Measurements from ENCODE around the gene YPEL2.

Gene YPEL2

DNA sequence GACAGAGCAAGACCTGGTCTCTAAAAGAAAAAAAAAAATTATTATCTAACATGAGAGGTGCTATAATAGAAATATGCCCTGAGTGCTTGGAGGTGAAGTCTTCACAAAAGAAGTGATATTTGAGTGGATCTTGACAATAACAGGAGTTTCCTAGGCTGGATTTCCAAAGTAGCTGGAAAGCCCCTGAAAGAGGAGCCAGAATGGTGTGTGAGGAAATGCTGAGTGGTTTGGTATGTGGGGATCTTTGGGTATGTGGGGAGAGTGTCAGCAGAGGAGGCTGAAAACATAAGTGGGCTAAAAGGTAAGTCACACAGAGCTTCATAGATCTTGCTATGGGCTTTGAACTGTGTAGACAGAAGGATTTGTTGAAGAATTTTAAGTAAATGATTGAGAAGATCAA is 100.1 kb downstream of the YPEL2 start:
- DNase-seq (ENCODE audit: low read depth, low spot score), result peak; percentile 28

DNA sequence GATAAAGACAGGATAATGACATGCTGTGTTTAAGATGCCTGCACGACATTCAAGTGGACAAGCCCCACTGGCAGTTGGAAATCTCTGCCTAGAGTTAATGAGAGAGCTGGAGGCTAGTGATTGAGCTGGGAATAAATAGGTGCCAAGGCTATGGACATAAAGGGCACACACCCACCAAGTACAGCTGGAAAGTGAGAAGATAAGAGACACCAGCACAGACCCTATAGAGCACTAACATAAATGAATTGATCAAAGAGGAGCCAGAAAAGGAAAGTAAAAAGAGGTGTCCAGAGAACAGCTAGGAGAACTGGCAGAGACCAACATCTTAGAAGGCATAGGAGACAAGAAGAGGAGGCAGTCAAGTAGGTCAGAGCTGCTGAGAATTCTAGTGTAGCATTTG is 101.2 kb downstream of the YPEL2 start:
- DNase-seq (ENCODE audit: low read depth, low spot score), result no peak

DNA sequence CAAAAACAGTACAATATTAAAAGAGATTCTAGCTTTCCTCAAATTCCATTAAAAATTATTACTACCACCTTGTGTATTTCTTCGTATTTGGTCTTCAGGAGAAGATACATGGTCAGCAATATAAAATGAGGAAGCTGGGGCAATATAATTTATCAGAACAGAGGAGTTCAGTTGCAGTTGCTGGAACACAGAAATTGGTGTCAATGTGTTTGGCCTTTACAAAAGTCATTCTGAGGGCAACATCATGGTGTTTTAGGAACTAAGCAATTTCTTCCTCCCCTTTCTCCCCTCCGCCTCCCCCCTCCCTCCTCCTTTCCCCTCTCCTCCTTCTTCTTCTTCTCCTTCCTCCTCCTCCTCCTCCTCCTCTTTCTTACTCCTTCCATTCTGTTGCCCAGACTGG is 102.1 kb downstream of the YPEL2 start:
- no peak for DNase-seq (ENCODE audit: low read depth, low spot score)

DNA sequence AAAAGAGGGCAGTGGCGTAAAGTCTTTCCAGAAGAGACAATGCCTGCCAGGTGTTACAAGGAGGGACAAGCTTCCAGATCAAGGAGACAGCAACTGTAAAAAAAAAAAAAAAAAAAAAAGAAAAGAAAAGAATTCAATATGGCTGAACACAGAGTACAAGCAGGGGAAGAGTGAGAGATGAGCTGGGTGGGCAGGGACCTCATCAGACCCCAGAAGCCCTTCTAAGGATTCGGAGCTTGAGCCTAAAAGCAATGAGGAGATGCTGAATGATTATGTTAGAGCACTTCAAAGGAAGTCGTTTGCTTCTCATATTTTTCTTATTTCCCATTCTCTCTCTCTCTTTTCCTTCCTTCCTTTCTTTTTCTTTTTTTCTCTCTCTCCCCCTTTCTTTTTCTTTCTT is 103.0 kb downstream of the YPEL2 start:
- no peak for DNase-seq (ENCODE audit: low read depth, low spot score)

DNA sequence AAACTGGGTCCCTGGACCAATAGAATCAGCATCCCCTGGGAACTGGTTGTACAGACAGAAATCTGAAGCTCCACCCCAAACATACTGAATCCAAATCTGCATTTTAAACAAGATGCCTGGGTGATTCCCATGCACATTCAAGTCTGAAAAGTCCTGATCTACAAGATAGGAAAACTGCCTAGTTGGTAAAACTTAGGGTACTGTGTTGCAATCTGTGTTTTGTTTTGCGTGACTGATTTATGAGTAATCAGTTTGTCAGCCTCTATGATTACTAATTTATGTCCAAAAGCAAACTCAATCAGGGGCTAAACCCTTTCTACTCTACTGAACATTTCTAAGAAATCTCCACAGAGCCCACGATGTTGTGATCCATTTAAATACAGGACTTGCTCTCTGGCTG is 103.8 kb downstream of the YPEL2 start:
- DNase-seq (ENCODE audit: low read depth, low spot score), result peak; percentile 67

DNA sequence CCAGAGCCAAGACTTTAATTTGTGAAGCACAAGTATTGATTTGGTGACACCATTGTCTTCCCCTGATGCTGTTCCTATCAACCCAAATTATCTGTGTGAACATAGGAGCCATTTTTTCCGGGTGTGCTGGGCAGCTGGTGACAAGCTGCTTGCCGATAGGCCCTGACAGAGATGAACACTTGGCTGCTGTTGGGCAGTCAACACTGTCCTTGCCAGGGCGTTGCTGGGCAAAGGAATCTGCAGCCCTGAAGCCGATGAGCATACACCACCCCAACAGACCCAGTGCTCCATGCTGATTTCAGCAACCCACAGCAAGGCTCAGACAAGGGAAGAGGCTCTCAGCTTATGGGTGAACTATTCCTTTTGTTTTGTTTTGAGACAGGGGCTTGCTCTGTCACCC is 105.4 kb downstream of the YPEL2 start:
- no peak for DNase-seq (ENCODE audit: low read depth, low spot score)

DNA sequence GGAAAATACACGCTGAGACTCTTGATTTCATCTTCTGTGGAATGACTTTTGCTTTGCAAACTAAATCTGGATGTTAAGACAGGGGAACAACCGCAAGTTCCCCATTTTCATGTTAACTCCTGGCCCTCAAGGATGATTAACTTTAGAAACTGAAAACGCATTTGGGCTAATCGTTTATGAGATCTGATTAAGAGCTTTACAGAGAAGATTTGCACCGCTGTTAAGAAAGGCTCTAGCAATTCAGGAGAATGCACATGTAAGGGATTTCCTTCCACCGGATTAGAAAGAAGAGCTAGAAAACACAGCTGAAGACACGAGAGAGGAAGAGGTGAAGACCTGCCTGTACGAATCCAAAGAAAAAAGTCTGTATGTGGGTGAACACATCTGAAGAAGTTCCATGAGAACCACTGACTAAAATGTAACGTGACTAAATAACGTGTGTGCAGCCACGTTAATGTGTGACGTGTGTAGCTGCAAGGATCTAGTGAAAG is 106.4 kb downstream of the YPEL2 start:
- no peak for DNase-seq (ENCODE audit: low read depth, low spot score)

DNA sequence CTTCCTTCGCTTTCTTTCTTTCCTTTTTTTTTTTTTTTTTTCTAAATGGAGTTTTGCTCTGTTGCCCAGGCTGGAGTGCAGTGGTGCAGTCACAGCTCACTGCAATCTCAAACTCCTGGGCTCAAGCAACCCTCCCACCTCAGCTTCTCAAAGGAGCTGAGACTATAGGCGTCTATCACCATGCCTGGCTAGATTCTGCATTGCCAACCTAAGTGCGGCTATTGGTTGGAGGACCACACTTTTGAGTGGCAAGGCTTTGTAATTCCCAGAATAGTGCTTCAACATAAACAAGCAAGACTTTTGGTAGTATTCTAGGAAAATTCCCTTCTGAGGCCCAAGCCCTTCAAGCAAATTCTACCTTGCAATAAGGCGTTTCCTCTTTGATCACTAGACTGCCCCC is 107.8 kb downstream of the YPEL2 start:
- no peak for DNase-seq (ENCODE audit: low read depth, low spot score)

DNA sequence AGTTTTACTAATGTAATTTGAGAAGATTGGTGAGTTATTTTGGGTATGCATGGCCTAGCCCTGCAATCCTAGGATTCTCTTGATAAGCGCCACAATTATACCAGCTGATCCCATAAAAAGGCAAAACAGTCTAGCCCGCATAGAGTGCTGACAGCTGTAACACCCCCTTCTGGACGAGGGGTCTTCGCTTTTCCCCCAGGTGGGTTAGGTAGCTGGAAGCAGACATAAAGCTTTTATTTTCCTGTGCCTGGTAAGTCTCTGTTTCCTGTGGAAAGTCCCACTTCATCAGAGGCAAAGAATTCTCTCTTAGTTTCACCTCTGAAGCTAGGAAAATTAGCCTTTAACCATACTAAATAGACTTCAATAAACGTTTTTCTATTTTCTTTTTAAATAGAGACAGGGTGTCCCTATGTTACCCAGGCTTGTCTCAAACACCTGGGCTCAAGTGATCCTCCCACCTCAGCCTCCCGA is 108.3 kb downstream of the YPEL2 start:
- DNase-seq (ENCODE audit: low read depth, low spot score), result peak; percentile 17

DNA sequence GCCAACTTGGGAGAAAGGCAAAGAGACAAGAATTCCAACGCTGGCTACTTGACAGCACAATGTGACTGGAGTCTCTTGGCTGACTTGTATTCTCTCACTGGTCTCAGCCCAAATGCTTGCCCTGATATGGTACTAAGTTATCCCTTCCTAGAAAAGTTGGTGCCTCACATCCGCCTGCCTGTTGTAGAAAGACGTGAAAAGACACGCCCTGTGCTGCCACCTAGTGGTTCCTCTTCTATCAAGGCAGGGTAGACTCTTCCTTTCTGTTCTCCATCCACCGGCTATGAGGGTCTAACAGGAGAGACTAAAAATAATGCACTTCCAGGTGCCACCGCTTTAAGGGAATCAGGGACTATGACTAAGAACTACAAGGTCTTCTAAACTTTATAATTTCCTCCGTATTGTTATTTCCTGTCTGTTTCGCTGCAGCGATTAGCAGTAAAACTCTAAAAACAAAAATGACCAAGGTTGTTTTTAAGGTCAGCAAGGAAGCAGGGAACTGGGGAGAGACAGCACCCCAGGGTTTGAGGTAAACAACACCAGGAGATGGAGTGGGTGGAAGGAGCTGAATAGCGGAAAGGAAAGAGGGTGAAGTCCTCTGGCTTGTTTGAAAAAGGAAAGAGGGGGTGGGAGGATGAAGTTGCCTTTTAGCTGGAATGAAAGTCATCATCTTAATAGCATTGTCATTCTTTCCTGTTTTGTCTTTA is 109.5 kb downstream of the YPEL2 start:
- DNase-seq (ENCODE audit: low read depth, low spot score), result peak; percentile 94

DNA sequence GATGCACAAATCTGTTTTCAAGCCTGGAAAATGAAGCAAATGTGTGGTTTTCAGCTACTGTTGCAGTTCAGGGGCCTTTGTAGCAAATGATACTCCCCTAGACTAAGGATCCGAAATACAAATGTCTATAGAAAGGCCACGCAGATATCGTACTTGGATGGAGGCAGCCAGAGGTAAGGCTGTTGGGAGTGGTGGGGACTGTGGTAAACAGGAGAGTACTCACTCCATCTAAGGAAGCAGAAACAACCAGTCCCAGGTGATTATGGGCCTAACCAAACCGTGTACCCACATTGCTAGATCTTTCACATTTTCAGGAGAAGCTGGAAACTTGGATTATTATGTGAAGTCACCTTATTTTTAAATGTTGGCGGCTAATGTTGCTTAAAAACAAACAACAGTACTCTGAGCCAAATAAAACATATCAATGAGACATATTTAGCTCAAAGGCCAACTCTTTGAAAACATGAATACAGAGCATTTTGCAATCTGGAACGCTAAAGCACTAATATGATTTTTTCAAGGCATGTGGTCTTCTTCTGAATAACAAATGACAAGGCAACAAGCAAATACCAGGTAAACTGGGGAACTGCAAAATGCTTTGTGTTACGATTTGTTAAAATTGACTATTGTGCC is 110.1 kb downstream of the YPEL2 start:
- no peak for DNase-seq (ENCODE audit: low read depth, low spot score)

DNA sequence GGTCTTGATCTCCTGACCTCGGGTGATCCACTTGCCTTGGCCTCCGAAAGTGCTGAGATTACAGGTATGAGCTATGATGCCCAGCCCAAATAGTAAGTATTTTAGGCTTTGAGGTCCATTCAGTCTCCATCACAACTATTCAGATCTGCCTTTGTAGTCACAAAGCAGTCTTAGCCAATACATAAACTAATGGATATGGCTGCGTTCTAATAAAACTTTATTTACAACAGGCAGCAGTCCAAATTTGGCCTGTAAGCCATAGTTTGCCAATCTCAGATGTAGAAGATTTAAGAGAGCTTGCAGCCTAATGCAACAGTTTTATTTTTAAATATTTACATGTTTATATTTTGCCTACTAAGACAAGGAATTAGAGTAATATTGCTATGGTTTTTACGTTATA is 111.7 kb downstream of the YPEL2 start:
- DNase-seq (ENCODE audit: low read depth, low spot score), result no peak

Measured in astrocyte of the hippocampus (primary cell).